Heart left ventricle (tissue), 16 donors: ENCODE data around the gene CHEK2. TPM values are rescaled to one million over a fixed set of nuclear protein-coding genes. Genes with fewer than 3 reads are reported as not detected.

ENCODE experiments used
- ATAC-seq, 4 donors: fragments of 200-7000 bp; cut with Tn5 transposase; one replicate each; pipeline ENCODE4 v1.9.1; 2020 to 2022; ENCODE audit warnings: moderate library complexity in 4 of 4, mild to moderate bottlenecking in 3 of 4, moderate number of reproducible peaks in 1 of 4
- DNase-seq, 5 donors: peaks; one replicate each; pipeline ENCODE4 v3.0.0-alpha.2; 2020
- H3K27ac ChIP-seq, 12 donors: fragments of 200-600 bp; sonication (generic) in 4 of 12; one replicate each; pipeline versions ENCODE4 v1.5.0 to v1.8.0; 2016 to 2022; ENCODE audit warnings: mild to moderate bottlenecking in 2 of 12
- H3K27me3 ChIP-seq, 9 donors: fragments of 200-600 bp; sonication (generic) in 2 of 9; one replicate each; pipeline versions ENCODE4 v1.5.1 to v1.8.0; 2016 to 2022; ENCODE audit warnings: mild to moderate bottlenecking in 3 of 9
- H3K36me3 ChIP-seq, 9 donors: fragments of 200-600 bp; sonication (generic) in 2 of 9; one replicate each; pipeline versions ENCODE4 v1.5.0 to v1.8.0; 2018 to 2022; ENCODE audit warnings: mild to moderate bottlenecking in 2 of 9
- H3K4me1 ChIP-seq, 12 donors: fragments of 200-600 bp; sonication (generic) in 4 of 12; one replicate each; pipeline versions ENCODE4 v1.5.0 to v1.8.0; 2016 to 2022; ENCODE audit warnings: mild to moderate bottlenecking in 3 of 12
- H3K4me3 ChIP-seq, 12 donors: fragments of 200-600 bp; sonication (generic) in 4 of 12; one replicate each; pipeline versions ENCODE4 v1.5.0 to v1.8.0; 2017 to 2022; ENCODE audit warnings: mild to moderate bottlenecking in 9 of 12, moderate library complexity in 4 of 12
- H3K9me3 ChIP-seq, 12 donors: fragments of 200-600 bp; sonication (generic) in 4 of 12; one replicate each; pipeline versions ENCODE4 v1.5.0 to v1.8.0; 2016 to 2022; ENCODE audit warnings: mild to moderate bottlenecking in 1 of 12
- CTCF ChIP-seq, 12 donors: fragments of 200-600 bp; sonication (generic) in 4 of 12; IDR thresholded peaks; one replicate each; pipeline versions ENCODE4 v1.5.0 to v1.8.0; 2018 to 2022; ENCODE audit warnings: antibody characterized with exemption in 12 of 12, mild to moderate bottlenecking in 5 of 12
- POLR2A ChIP-seq, 2 donors: fragments of 450-650 bp; IDR thresholded peaks; one replicate each; pipeline ENCODE4 v1.6.1; 2017; ENCODE audit warnings: antibody characterized with exemption in 2 of 2, mild to moderate bottlenecking in 2 of 2, moderate library complexity in 2 of 2
- WGBS, 4 donors: extraction: QIAGEN DNeasy Blood & Tissue Kit in 2 of 4; methylation state at CpG; one replicate each; pipeline versions ENCODE4 v1.1.5 to v1.1.7; 2013 to 2018; 5-methylcytosine and 5-hydroxymethylcytosine counted together
- intact Hi-C, 10 donors: fragments of 100-400 bp; cut with DNase I; formaldehyde crosslinking; loops; one replicate each; pipeline versions ENCODE4 v1.11.1 to v1.14.2; 2022
- polyA plus RNA-seq, 2 donors: library from polyadenylated mRNA; stranded (reverse); fragments of 200-250 nt; gene quantifications; one replicate each; pipeline ENCODE4 v1.2.3, GENCODE V29; 2013
- total RNA-seq, 9 donors: library from RNA; depleted of rRNA in 2 of 9; stranded (reverse); fragments of >200 nt in 2 of 9; fragmentation: NEBNext Ultra II Directional in 3 of 9; extraction: Animal tissue kit (Norgen Biotek cat#: 25700) in 3 of 9; gene quantifications; one replicate each; pipeline versions ENCODE4 v1.1.0 to v1.2.4, GENCODE V29; 2016 to 2023
- donor health status: ischemic (EF 13 %, LVEDD 7.1; RV severe dilation, severe dysfunction).
- donor health status: healthy with polysubstance abuse.
- donor health status: DM: no; HTN: yes; CAD: no.
- donor health status: DM: no; HTN: no; CAD: no.
- donor health status: ischemic (EF 25% LVEDD 6.9; RV normal size, moderate dysfunction).
- donor health status: ischemic (EF 25% LVEDD 5.7; RV mildly dilated, moderate dysfunction).
- donor health status: healthy.
- donor health status: DM: yes; HTN: yes; CAD: no.
- donor health status: ischemic (EF 35%, LVEDD 5.7; RV mildly dilated, moderate dysfunction).
- donor health status: nonischemic (EF 11% LVEDD 7.7; RV severe dilation, severe dysfunction).
- donor health status: DM: yes; HTN: yes; CAD: no.
- donor health status: PGD.
- donor health status: ischemic (EF 29% LVEDD 5.4; RV normal size, mild dysfunction).
- donor health status: nonischemic (EF 23%, LVEDD 6.1; RV moderate dilation, normal function).

CHEK2 gene
- total and polyA plus RNA-seq, 11 donors = 1.1 to 7.8 (median 2.3) TPM

- H3K4me1 ChIP-seq = no peaks in the 10 kb centered on the region
- H3K27me3 ChIP-seq = no peaks in the 10 kb centered on the region
- H3K9me3 ChIP-seq = peaks cover 0 to 6% (median 0%) of the 10 kb centered on the region in 12 donors
- no peak for TF ChIP-seq POLR2A (IDR thresholded peaks at IDR 0.05)
- no peak overlapping the region for H3K4me3 ChIP-seq
- DNase-seq = no peak
- intact Hi-C loops = no loop called here
- no peak overlapping the region for H3K27ac ChIP-seq
- H3K36me3 ChIP-seq = no peaks in the 10 kb centered on the region
- ATAC-seq = no peak
- WGBS, 4 donors = 96 to 99% (median 98%) methylated on average over 4 of the region's 4 CpGs
These were observed 92.8 kb downstream of the CHEK2 start for GRCh38 chr22:28648792-28649191.

GRCh38 chr22:28647216-28647615 lies 94.4 kb downstream of the CHEK2 start:
- WGBS, 4 donors = 98 to 99% (median 98%) methylated on average over 3 of the region's 3 CpGs
- intact Hi-C loops = no loop called here

GRCh38 chr22:28639321-28639720 lies 102.3 kb downstream of the CHEK2 start:
- Histone ChIP-seq H3K36me3 (no peaks in the 10 kb centered on the region), H3K4me1 (peaks cover 0 to 2% (median 0%) of the 10 kb centered on the region in 12 donors), H3K9me3 (no peaks in the 10 kb centered on the region), H3K27ac (no peak overlapping the region), H3K4me3 (no peak overlapping the region), H3K27me3 (no peaks in the 10 kb centered on the region)
- ATAC-seq (no peak), DNase-seq (no peak)
- intact Hi-C loops = no loop called here
- TF ChIP-seq CTCF (IDR thresholded peaks at IDR 0.05) (no peak), POLR2A (IDR thresholded peaks at IDR 0.05) (no peak)
- WGBS, 4 donors = 91 to 98% (median 95%) methylated on average over 2 of the region's 2 CpGs

More at GRCh38 chr22:28647216-28647615, 94.4 kb downstream of the CHEK2 start:
- TF ChIP-seq CTCF (IDR thresholded peaks at IDR 0.05) = no peak
- Histone ChIP-seq H3K4me1 (peaks cover 0 to 1% (median 0%) of the 10 kb centered on the region in 12 donors), H3K36me3 (no peaks in the 10 kb centered on the region), H3K9me3 (peaks cover 0 to under 1% (median 0%) of the 10 kb centered on the region in 12 donors), H3K27me3 (no peaks in the 10 kb centered on the region), H3K27ac (no peak overlapping the region), H3K4me3 (no peak overlapping the region)
- ATAC-seq = no peak
- DNase-seq = no peak

Other genes starting within 250 kb of the CHEK2 start
- gene TTC28, start 62.0 kb downstream of the CHEK2 start, total RNA-seq = 10 to 100 TPM; 13.7 to 34.9 (median 23.0) TPM
- 1 to 10 TPM; 5.1 to 5.3 TPM for gene TTC28, start 62.0 kb downstream of the CHEK2 start, polyA plus RNA-seq
- gene HSCB, start 219 bp upstream of the CHEK2 start, total RNA-seq = 10 to 100 TPM in 5 of 9 donors, 1 to 10 TPM in 4; 7.4 to 18.3 (median 10.9) TPM
- 10 to 100 TPM; 16.8 to 18.1 TPM for gene HSCB, start 219 bp upstream of the CHEK2 start, polyA plus RNA-seq
- gene CCDC117, start 30.9 kb upstream of the CHEK2 start, total RNA-seq = 10 to 100 TPM in 8 of 9 donors, 1 to 10 TPM in 1; 8.9 to 16.6 (median 13.3) TPM
- gene CCDC117, start 30.9 kb upstream of the CHEK2 start, polyA plus RNA-seq = 10 to 100 TPM in 1 of 2 donors, 1 to 10 TPM in 1; 6.9 to 11.3 TPM
- 100 to 1,000 TPM in 3 of 9 donors, 10 to 100 TPM in 6; 59.8 to 133 (median 88.1) TPM for gene XBP1, start 58.7 kb upstream of the CHEK2 start, total RNA-seq
- gene XBP1, start 58.7 kb upstream of the CHEK2 start, polyA plus RNA-seq = 100 to 1,000 TPM in 1 of 2 donors, 10 to 100 TPM in 1; 23.8 to 160 TPM
- gene ZNRF3, start 141.8 kb upstream of the CHEK2 start, total RNA-seq = 1 to 10 TPM; 5.3 to 9.2 (median 7.3) TPM
- gene ZNRF3, start 141.8 kb upstream of the CHEK2 start, polyA plus RNA-seq = 1 to 10 TPM; 1.8 to 6.2 TPM